HG03342 (cell line): Measurements from ENCODE around the gene PRR35.

Experiments
- ATAC-seq: cut with Tn5 transposase; IDR thresholded peaks from one replicate; pipeline ENCODE4 v1.9.1; 2021; ENCODE audit warnings: mild to moderate bottlenecking, moderate library complexity; ENCODE audit not compliant: unreplicated experiment

PRR35 gene

DNA sequence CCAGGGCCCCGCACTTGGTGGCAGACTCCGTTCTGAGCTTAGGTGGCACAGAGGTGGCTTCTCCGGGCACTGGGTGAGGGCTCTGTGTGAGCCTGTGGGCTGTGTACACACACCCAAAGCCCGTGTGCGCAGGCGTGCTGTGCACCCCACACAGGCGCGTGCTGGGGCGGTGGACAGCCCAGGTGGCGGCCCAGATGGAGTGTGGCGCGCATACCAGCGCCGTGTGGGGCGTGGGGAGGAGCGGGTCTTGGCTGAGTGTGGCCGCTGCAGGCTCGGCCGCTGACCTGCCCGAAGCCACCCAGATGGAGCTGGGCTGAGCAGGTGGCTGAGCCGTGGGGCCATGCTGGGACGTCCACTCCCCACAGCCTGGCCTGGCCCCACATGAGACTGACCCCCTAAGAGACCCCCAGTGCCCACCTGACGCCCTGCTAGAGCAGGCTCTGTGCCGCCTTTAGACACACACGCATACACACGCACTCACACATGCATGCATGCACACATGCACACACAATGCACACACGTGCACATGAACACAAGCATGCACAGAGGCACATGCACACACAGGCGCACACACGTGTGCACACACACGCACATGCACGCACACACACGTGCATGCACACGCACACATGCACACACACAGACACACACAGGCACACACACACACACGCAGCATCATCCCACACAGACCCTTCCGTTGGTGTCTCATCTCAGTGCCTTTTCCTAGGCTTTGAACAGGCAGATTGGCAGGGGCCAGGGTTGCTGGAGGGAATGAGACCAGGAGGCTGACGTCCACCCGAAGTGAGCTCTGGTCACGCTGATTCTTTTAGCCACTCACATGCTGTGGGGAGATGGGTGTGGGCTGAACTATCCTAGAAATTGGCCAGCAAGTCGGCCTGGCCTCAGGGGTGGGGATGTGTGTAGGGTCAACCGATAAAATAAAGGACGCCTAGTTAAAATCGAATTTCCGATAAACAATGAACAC lies 2.1 kb downstream of the PRR35 start:
- ATAC-seq: no peak

DNA sequence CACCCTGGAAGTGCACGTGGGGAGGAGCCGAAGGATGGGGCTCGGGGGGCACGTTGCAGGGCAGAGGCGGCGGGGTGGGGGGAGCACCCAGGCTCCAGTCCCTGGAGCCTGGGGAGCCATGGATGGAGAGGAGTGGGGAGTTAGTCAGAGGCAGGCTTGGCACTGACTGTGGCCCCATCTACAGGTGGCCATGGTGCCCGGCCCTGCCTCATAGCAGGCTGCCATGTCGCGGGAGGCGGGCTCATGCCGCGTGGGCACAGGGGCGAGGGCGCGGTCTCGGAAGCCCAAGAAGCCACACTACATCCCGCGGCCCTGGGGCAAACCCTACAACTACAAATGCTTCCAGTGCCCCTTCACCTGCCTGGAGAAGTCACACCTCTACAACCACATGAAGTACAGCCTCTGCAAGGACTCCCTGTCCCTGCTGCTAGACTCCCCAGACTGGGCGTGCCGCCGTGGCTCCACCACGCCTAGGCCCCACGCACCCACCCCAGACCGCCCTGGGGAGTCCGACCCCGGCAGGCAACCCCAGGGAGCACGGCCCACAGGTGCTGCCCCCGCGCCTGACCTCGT lies 3.0 kb downstream of the PRR35 start:
- ATAC-seq: no peak

GRCh38 chr16:564690-565418 lies 4.7 kb downstream of the PRR35 start:
- ATAC-seq: no peak

DNA sequence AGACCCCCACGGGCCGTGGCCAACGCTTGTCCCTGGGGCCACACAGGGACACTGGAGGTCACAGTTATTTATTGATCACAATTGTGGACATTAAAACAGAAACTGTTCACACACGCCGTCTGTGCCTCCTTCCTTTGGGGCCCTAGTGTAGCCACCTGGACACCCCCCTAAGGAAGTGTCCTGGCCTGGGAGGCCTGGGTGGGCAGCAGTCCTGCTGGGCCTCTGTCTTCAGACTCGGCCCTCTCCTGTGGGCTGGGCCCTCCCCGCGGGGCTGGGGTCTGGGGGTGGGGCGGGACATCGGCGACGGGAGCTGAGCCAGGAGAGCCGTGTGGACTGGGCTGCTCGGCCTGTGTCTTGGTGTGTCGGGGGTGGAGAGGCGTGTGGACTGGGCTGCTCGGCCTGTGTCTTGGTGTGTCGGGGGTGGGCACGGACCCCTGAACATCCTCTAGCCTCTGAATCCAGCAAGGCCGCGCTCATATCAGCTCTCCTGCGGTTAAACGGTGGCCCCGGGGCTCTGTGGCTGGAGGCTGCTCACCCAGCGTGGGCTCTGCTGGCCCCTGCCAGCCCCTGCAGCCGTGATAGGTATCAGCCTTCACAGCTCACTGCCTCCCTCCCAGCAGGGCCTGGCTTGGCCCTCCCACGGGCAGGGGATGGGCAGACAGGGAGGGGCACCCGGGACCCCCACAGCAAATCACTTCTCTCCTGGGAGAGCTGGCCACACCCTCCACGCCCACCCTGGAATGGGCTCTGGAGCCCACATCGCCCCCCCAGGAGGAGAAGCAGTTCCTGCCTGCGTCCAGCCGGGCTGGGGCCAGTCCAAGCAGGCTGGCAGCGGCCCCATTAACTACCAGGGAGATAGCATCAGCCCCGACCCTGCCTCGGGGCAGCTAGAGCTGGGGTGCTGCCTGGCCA lies 5.5 kb downstream of the PRR35 start:
- no peak for ATAC-seq

GRCh38 chr16:566475-567372 lies 6.5 kb downstream of the PRR35 start, which contains the start of gene NHLRC4:
NHLRC4 (plus strand) TSS chr16:567005; CDS start chr16:568048, 1,043 bp downstream.
- ATAC-seq: no peak

- no peak for ATAC-seq
Observed at GRCh38 chr16:567373-568256, 7.4 kb downstream of the PRR35 start.

- ATAC-seq: no peak
Observed at GRCh38 chr16:568401-569258, 8.4 kb downstream of the PRR35 start.

- peak; percentile 55 for ATAC-seq
Observed at GRCh38 chr16:569445-570254, 9.5 kb downstream of the PRR35 start, which contains the start of gene PIGQ. PIGQ (plus strand) TSS chr16:569968; CDS start chr16:574075, 4,107 bp downstream.

- ATAC-seq: no peak
Observed at GRCh38 chr16:572865-573650, 12.9 kb downstream of the PRR35 start.

DNA sequence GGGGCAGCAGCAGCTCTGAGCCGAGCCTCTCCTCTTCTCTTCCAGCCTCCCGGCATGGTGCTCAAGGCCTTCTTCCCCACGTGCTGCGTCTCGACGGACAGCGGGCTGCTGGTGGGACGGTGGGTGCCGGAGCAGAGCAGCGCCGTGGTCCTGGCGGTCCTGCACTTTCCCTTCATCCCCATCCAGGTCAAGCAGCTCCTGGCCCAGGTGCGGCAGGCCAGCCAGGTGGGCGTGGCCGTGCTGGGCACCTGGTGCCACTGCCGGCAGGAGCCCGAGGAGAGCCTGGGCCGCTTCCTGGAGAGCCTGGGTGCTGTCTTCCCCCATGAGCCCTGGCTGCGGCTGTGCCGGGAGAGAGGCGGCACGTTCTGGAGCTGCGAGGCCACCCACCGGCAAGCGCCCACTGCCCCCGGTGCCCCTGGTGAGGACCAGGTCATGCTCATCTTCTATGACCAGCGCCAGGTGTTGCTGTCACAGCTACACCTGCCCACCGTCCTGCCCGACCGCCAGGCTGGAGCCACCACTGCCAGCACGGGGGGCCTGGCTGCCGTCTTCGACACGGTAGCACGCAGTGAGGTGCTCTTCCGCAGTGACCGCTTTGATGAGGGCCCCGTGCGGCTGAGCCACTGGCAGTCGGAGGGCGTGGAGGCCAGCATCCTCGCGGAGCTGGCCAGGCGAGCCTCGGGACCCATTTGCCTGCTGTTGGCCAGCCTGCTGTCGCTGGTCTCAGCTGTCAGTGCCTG lies 14.0 kb downstream of the PRR35 start:
- no peak for ATAC-seq

DNA sequence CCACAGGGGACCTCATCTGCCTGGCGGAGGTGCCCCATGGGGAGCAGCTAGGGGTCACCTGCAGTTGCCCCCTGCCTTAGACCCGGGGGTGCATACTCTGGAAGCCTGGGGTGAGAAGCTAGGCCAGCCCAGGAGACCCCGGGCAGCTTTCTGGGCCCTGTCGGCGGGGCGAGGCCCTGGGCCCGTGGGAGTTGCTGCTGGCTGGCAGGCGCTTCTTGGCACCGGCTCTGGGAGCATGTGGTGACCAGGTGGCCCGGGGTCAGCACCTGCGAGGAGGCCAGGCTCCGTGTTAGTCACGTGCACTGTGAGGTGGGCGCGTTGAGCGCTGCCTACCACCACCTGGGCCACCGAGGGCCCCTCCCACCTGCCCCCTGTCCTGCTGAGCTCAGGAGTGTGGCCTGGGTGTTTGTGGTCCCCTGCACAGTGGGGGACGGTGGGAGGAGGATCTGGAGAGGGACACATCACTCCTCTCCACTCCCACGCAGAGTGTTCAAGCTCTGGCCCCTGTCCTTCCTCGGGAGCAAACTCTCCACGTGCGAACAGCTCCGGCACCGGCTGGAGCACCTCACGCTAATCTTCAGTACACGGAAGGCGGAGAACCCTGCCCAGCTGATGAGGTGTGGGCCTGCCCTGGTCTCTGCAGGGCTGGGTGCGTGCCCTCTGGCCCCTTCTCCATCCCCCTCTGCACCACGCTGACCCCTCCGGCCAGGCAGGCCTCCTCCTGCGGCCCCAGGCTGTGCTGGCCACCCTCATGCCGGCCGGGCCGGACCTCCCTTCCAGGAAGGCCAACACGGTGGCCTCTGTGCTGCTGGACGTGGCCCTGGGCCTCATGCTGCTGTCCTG lies 15.4 kb downstream of the PRR35 start:
- ATAC-seq: no peak

- no peak for ATAC-seq
Observed at GRCh38 chr16:576197-576822, 16.1 kb downstream of the PRR35 start.

DNA sequence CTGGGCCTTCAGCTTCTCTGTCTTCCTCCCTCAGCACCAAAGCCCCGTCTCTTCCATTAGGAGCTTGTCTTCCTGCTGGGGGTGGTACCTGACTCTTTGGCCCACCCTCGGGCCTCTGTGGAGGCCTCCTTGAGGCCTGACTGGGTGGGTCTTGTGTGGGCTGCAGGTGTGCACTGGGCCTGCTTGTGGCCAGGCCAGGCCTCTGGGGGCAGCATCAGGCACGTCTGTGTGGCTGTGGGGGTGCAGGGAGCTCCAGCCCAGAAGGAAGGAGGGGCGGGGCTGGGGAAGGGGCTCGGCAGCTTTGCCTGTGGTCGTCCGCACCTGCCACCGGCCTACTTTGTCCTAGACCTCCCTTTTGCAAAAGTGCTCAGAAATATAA lies 16.6 kb downstream of the PRR35 start:
- ATAC-seq: no peak

DNA sequence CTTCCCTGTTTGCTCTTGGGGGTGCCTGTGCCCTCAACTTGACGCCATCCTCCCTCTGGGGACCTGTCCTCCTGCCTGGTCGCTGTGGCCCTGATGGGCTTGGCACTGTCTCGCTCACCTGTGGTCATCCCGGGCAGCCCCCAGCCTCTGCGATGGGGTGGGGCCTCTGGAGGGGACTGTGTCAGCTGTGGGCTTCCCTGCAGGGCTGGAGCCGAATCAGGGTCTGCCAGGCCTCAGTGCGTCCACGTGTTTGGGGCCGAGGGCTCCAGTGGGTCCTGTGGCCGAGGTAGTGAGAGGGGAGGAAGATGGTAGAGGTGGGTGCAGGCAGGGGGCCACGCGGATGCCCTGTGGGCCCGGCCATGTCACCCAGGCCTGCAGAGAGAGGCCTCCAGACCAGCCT lies 17.6 kb downstream of the PRR35 start:
- ATAC-seq: no peak
